K562 (cell line): ENCODE results near the gene NPM1. TPM values are rescaled to one million over a fixed set of nuclear protein-coding genes. Genes with fewer than 3 reads are reported as not detected.

Experiments
- CBX3 ChIP-seq, 2 experiments: IDR thresholded peaks; 1 replicate in 1 of 2; 2 replicates in 1 of 2; pipeline ENCODE4 v1.6.1; 2012; ENCODE audit warnings: inconsistent platforms in 2 of 2, low read length in 2 of 2, borderline replicate concordance in 1 of 2, control low read depth in 1 of 2
- HCFC1 ChIP-seq: IDR thresholded peaks from 2 replicates; pipeline ENCODE4 v1.6.1; 2012; ENCODE audit warnings: low read depth, low read length, improper control_type of control experiment
- HDAC2 ChIP-seq: fragments of 450-650 bp; IDR thresholded peaks from 2 replicates; pipeline ENCODE4 v1.6.1; 2016; ENCODE audit warnings: mild to moderate bottlenecking
- HMGXB4 ChIP-seq: sonication (generic); formaldehyde crosslinking; IDR thresholded peaks from 2 replicates; pipeline ENCODE4 v1.8.1; 2023; ENCODE audit warnings: mild to moderate bottlenecking, missing genetic modification reagents
- MAZ ChIP-seq, 2 experiments: fragments of 450-650 bp in 1 of 2; sonication (generic) in 1 of 2; formaldehyde crosslinking; IDR thresholded peaks in 1 of 2; conservative IDR thresholded peaks in 1 of 2; 2 replicates each; pipeline versions ENCODE4 v1.4.0 to v1.5.0; 2020; ENCODE audit warnings: mild to moderate bottlenecking in 1 of 2, missing genetic modification reagents in 1 of 2
- NCOA6 ChIP-seq: fragments of 450-650 bp; IDR thresholded peaks from 2 replicates; pipeline ENCODE4 v1.6.1; 2017; ENCODE audit warnings: mild to moderate bottlenecking
- POLR2AphosphoS5 ChIP-seq: IDR thresholded peaks from 2 replicates; pipeline ENCODE4 v1.6.1; 2011; ENCODE audit warnings: mild to moderate bottlenecking, low read depth, low read length, moderate library complexity; ENCODE audit not compliant: control insufficient read depth, insufficient read depth
- RBM39 ChIP-seq: fragments of 200-400 bp; formaldehyde crosslinking; optimal IDR thresholded peaks from 2 replicates; pipeline ENCODE3; 2018; ENCODE audit warnings: low read depth, low read length
- STAT6 ChIP-seq: sonication (generic); formaldehyde crosslinking; IDR thresholded peaks from 2 replicates; pipeline ENCODE4 v1.8.1; 2023; ENCODE audit warnings: mild to moderate bottlenecking, missing genetic modification reagents
- ZNF140 ChIP-seq: fragments of 250-450 bp; sonication (Bioruptor Pico); IDR thresholded peaks from 2 replicates; pipeline ENCODE4 v1.8.0; 2021; ENCODE audit warnings: moderate library complexity, mild to moderate bottlenecking, inconsistent platforms
- ZNF592 ChIP-seq: fragments of 450-650 bp; IDR thresholded peaks from 2 replicates; pipeline ENCODE4 v1.6.1; 2017; ENCODE audit warnings: antibody characterized with exemption, mild to moderate bottlenecking
- polyA plus RNA-seq, 8 experiments: library from polyadenylated mRNA; depleted of rRNA in 4 of 8; stranded (reverse) in 5 of 8; unstranded in 3 of 8; fragments of >200 nt; fragmentation: Nextera tagmentation in 2 of 8; fragmentation: Illumina TruSeq in 1 of 8; extraction: Ambion mirVana in 2 of 8; extraction: Trizol in 1 of 8; gene quantifications; 2 replicates each; pipeline versions ENCODE4 v1.2.1 to v1.2.3, GENCODE V29; 2011 to 2014; ENCODE audit warnings: inconsistent platforms in 1 of 8, missing spikeins in 1 of 8
- total RNA-seq, 7 experiments: library from RNA; depleted of rRNA in 6 of 7; stranded (reverse); fragments of >200 nt in 6 of 7; fragmentation: Illumina TruSeq in 2 of 7; extraction: Trizol in 2 of 7; gene quantifications; 2 replicates each; pipeline versions ENCODE4 v1.2.1 to v1.2.3, GENCODE V29; 2011 to 2021; ENCODE audit warnings: low replicate concordance in 1 of 7
- TF ChIP-seq, protein P1 (sequence below): sonication (generic); formaldehyde crosslinking; IDR thresholded peaks from 2 replicates; pipeline ENCODE4 v1.8.0; 2023; ENCODE audit warnings: mild to moderate bottlenecking, missing genetic modification reagents

The NPM1 gene
- total and polyA plus RNA-seq, 9 of the 15 experiments (the other 6 are each of a cell fraction or from before 2014, with no cell fraction given), result 2,438 to 6,909 (median 5,639) TPM

DNA sequence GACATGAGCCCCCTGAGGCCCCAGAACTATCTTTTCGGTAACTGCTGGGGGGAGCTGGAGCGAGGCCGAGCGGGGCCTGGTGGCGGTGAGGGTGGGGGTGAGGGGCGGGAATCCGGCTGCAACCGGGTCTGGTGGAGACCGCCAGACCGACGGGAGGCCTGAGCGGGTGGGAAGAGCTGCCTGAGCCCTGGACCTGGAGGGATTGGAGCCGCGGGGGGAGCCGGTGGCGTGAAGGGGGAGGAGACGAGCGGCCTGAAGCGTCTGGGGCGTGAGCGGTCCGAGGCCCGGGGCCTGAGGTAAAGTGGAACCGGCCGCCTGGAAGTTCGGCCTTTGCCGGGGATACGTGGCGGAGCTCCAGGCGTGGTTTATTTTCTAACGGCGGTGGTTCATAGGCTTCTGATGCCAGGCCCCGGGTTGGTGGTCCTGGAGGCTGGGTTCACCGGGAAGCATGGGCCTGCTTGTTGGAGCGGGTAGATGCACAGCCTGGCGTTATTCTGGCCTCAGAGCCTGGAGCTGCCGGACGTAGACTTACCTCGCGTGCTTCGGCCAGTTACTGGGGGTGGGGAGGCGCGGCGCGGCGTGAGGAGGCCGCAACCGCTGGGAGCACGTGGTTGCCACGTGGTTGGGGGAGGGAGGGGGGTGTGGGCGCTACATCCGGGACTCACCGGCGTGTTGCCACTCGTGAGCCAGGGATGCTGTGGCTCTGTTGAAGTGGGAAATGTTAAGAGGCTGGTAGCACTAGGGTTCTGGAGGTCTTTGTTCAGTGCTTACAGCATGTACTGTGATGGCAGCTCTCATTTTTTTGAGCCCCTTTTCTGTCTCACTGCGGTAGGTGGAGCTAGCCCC lies 544 bp downstream of the NPM1 start (continued):
- TF ChIP-seq, protein P1, sequence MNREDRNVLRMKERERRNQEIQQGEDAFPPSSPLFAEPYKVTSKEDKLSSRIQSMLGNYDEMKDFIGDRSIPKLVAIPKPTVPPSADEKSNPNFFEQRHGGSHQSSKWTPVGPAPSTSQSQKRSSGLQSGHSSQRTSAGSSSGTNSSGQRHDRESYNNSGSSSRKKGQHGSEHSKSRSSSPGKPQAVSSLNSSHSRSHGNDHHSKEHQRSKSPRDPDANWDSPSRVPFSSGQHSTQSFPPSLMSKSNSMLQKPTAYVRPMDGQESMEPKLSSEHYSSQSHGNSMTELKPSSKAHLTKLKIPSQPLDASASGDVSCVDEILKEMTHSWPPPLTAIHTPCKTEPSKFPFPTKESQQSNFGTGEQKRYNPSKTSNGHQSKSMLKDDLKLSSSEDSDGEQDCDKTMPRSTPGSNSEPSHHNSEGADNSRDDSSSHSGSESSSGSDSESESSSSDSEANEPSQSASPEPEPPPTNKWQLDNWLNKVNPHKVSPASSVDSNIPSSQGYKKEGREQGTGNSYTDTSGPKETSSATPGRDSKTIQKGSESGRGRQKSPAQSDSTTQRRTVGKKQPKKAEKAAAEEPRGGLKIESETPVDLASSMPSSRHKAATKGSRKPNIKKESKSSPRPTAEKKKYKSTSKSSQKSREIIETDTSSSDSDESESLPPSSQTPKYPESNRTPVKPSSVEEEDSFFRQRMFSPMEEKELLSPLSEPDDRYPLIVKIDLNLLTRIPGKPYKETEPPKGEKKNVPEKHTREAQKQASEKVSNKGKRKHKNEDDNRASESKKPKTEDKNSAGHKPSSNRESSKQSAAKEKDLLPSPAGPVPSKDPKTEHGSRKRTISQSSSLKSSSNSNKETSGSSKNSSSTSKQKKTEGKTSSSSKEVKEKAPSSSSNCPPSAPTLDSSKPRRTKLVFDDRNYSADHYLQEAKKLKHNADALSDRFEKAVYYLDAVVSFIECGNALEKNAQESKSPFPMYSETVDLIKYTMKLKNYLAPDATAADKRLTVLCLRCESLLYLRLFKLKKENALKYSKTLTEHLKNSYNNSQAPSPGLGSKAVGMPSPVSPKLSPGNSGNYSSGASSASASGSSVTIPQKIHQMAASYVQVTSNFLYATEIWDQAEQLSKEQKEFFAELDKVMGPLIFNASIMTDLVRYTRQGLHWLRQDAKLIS, result peak; percentile 71
- TF ChIP-seq NCOA6 (no peak), STAT6 (peak; percentile 86; the same call in 1 of the 2 replicates), ZNF140 (CRISPR knock-in tag) (no peak), HDAC2 (peak; percentile 75; the same call in 1 of the 2 replicates), ZNF592 (0 out of 2 replicates have a peak, but pooled peaks have one; percentile 45), HMGXB4 (CRISPR knock-in tag) (peak; percentile 92; the same call in 1 of the 2 replicates), CBX3 (IDR thresholded peaks at IDR 0.05; ENCODE audit: borderline replicate concordance in 1 of 2, low read length in 2 of 2) (peak in 1 of 2 experiments; percentile 53; a peak in 2 of 3 replicates), RBM39 (peak; percentile 48), HCFC1 (no peak; the same call in 1 of the 2 replicates), POLR2AphosphoS5 (peak; percentile 61; the same call in 1 of the 2 replicates), MAZ (CRISPR knock-in tag; conservative IDR thresholded peaks at IDR 0.05 in 1 of 2, IDR thresholded peaks at IDR 0.05 in 1 of 2) (peak in 1 of 2 experiments; percentile 64; a peak in 2 of 4 replicates)
